ENCODE measurements around the gene PKIG. TPM values are rescaled to one million over a fixed set of nuclear protein-coding genes. Genes with fewer than 3 reads are reported as not detected.

PKIG gene
- 100 to 1,000 TPM; 305 to 398 (median 357) TPM for total RNA-seq

DNA sequence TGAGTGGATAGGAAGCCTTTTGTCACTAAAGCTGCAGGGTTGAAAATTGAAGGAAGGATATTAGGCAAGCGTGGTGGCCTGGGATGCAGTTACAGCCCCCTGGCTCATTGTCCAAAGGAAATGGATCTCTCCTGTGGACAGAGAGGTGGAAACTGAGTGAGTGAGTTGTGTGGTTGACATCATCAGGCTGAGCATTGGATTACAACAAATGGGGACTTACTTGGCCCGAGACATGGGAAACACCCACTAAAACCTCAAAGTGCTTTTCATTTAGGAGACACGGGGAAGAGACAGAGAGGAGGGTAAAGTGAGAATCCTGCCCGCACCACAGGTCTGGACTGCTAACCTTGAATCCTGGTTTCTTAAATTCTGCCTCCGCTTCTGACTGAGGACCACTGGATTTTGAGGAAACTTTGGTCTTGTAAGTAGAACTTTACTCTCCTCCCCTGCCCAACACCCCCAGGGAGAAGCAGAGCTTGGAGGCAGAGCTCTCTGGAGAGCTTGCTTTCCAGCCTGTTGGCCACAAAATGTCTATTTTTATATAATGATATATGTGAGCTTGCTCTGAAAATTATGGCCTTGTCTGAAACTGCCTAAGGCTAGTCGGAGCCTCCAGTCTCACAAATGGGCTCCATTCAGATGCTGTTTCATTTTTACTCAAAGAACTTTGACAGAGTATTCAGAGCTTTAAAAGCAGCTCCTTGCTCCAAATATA, at the start of gene PKIG:
Gene PKIG (plus strand): TSS at position 269 of the 715 bp plus-strand sequence. CDS start 31,978 bp downstream, outside the sequence.
- H3K36me3 ChIP-seq, result no peaks in the 10 kb centered on the region
- WGBS, result 29% methylated on average over 6 of the region's 6 CpGs
- no peak for DNase-seq (ENCODE audit: extremely low spot score)
- intact Hi-C loops (cut with DNase I), result no loop called here
- peaks cover 0 to 2% (median 0%) of the 10 kb centered on the region in 4 donors for H3K9me3 ChIP-seq
- H3K27ac ChIP-seq (replicated peaks in 1 of 4), result peak within 1 kb of the TSS; percentile 84 to 89 (median 87)
- TF ChIP-seq CTCF (IDR thresholded peaks at IDR 0.05), result no peak
- TF ChIP-seq EP300 (IDR thresholded peaks at IDR 0.05), result no peak
- no peak for TF ChIP-seq POLR2A (IDR thresholded peaks at IDR 0.05; ENCODE audit: low read depth)
- TF ChIP-seq POLR2AphosphoS5 (IDR thresholded peaks at IDR 0.05), result peak; percentile 78 to 87
- H3K27me3 ChIP-seq, result no peaks in the 10 kb centered on the region
- peaks cover 64 to 98% (median 94%) of the 10 kb centered on the region in 4 donors for H3K4me1 ChIP-seq
- peak within 1 kb of the TSS; percentile 50 to 56 (median 52) for H3K4me3 ChIP-seq

GRCh38 chr20:44532981-44533331, 49.4 kb upstream of the PKIG start:
- TF ChIP-seq CTCF (IDR thresholded peaks at IDR 0.05), result no peak
- TF ChIP-seq POLR2A (IDR thresholded peaks at IDR 0.05; ENCODE audit: low read depth), result no peak
- TF ChIP-seq POLR2AphosphoS5 (IDR thresholded peaks at IDR 0.05), result no peak
- TF ChIP-seq EP300 (IDR thresholded peaks at IDR 0.05), result no peak
- H3K27ac ChIP-seq (replicated peaks in 1 of 4), result peak overlapping the region; percentile 83 to 91 (median 88)

DNA sequence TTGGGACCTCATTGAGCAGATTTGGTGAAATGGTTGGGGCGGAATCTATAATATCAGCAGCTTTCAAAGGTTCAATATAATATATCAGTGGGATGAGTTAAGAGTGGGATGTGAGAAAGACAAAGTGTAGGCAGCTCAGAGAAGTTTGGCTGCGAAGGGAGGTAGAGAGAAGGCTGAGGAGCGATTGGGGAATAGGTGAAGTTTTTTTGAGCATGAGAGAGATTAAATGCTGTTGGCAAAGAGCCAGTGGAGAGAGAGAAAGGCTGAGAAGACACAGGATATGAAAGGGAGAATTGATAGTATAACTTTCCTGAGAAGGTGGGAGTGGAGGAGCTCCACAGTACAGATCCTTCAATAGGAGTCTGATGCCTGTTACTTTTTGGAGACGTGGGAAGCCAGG, 48.5 kb upstream of the PKIG start:
- Histone ChIP-seq H3K4me1 (peaks cover 5 to 71% (median 58%) of the 10 kb centered on the region in 4 donors), H3K27ac (replicated peaks in 1 of 4) (peak overlapping the region; percentile 83 to 91 (median 88)), H3K4me3 (no peak overlapping the region), H3K36me3 (no peaks in the 10 kb centered on the region), H3K27me3 (no peaks in the 10 kb centered on the region), H3K9me3 (no peaks in the 10 kb centered on the region)
- no peak for DNase-seq (ENCODE audit: extremely low spot score)
- 48% methylated on average over 4 of the region's 4 CpGs for WGBS
- intact Hi-C loops (cut with DNase I), result no loop called here
- TF ChIP-seq EP300 (IDR thresholded peaks at IDR 0.05), result no peak
- TF ChIP-seq CTCF (IDR thresholded peaks at IDR 0.05), result no peak
- TF ChIP-seq POLR2AphosphoS5 (IDR thresholded peaks at IDR 0.05), result no peak
- TF ChIP-seq POLR2A (IDR thresholded peaks at IDR 0.05; ENCODE audit: low read depth), result no peak

More at GRCh38 chr20:44532981-44533331, 49.4 kb upstream of the PKIG start:
- 72% methylated on average over 2 of the region's 2 CpGs for WGBS
- Histone ChIP-seq H3K4me1 (peaks cover 5 to 62% (median 51%) of the 10 kb centered on the region in 4 donors), H3K9me3 (no peaks in the 10 kb centered on the region), H3K36me3 (no peaks in the 10 kb centered on the region), H3K4me3 (peak overlapping the region; percentile 81 to 89 (median 87)), H3K27me3 (no peaks in the 10 kb centered on the region)
- DNase-seq (ENCODE audit: extremely low spot score), result no peak
- intact Hi-C loops (cut with DNase I), result no loop called here

DNA sequence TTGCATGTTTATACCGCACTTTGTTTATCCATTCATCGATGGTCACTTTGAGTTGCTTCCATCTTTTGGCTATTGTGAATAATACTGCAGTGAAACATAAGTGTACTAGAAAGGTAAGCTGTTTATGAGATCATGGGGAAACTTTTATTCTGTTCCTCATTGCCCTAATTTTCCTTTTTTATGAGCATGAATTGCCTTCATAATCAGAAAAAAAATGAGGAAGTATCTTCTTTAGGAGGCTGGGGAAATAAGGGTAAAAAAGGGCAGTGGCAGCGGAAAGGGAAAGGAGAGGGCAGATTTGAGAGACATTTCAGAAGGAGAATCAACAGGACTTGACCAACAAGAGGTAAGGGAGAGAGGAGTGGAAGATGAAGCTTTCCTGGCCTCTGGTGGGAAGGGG, 46.2 kb upstream of the PKIG start:
- Histone ChIP-seq H3K27ac (replicated peaks in 1 of 4) (peak overlapping the region; percentile 57 to 91 (median 86)), H3K36me3 (no peaks in the 10 kb centered on the region), H3K27me3 (no peaks in the 10 kb centered on the region), H3K4me3 (no peak overlapping the region), H3K9me3 (no peaks in the 10 kb centered on the region), H3K4me1 (peaks cover 5 to 85% (median 67%) of the 10 kb centered on the region in 4 donors)
- intact Hi-C loops (cut with DNase I), result no loop called here
- 52% methylated on average over 3 of the region's 3 CpGs for WGBS
- TF ChIP-seq POLR2A (IDR thresholded peaks at IDR 0.05; ENCODE audit: low read depth), result no peak
- TF ChIP-seq CTCF (IDR thresholded peaks at IDR 0.05), result no peak
- no peak for TF ChIP-seq EP300 (IDR thresholded peaks at IDR 0.05)
- TF ChIP-seq POLR2AphosphoS5 (IDR thresholded peaks at IDR 0.05), result no peak
- no peak for DNase-seq (ENCODE audit: extremely low spot score)

Data from esophagus muscularis mucosa (tissue), 4 donors.